ENCODE measurements around the gene FH.

- no peak for TF ChIP-seq CTCF (IDR thresholded peaks at IDR 0.05; ENCODE audit: low read depth, low read length)
- TF ChIP-seq EZH2phosphoT487 (IDR thresholded peaks at IDR 0.05; ENCODE audit: low read depth), result no peak
Measured at GRCh38 chr1:241470361-241470760, 49.2 kb downstream of the FH start.

All from OCI-LY3 (cell line).